GM21619 (cell line): ENCODE results near the gene SLC6A20.

ENCODE experiments used
- ATAC-seq: cut with Tn5 transposase; IDR thresholded peaks from one replicate; pipeline ENCODE4 v1.9.1; 2021; ENCODE audit not compliant: unreplicated experiment

The SLC6A20 gene

GRCh38 chr3:45781271-45781670 is 15.1 kb downstream of the SLC6A20 start:
- no peak for ATAC-seq

- no peak for ATAC-seq
Measured at GRCh38 chr3:45779746-45780735, 16.3 kb downstream of the SLC6A20 start.

GRCh38 chr3:45778761-45779201 is 17.6 kb downstream of the SLC6A20 start:
- no peak for ATAC-seq

GRCh38 chr3:45777746-45778386 is 18.5 kb downstream of the SLC6A20 start:
- no peak for ATAC-seq

- ATAC-seq = no peak
Measured at GRCh38 chr3:45777111-45777745, 19.1 kb downstream of the SLC6A20 start.

- ATAC-seq = no peak
Measured at GRCh38 chr3:45776611-45777010, 19.7 kb downstream of the SLC6A20 start.

- no peak for ATAC-seq
Measured at GRCh38 chr3:45776301-45776595, 20.1 kb downstream of the SLC6A20 start.

- ATAC-seq = no peak
Measured at GRCh38 chr3:45775571-45776300, 20.6 kb downstream of the SLC6A20 start.

- ATAC-seq = no peak
Measured at GRCh38 chr3:45774581-45775521, 21.5 kb downstream of the SLC6A20 start.

- no peak for ATAC-seq
Measured at GRCh38 chr3:45773714-45774449, 22.5 kb downstream of the SLC6A20 start.

- no peak for ATAC-seq
Measured at GRCh38 chr3:45773072-45773471, 23.3 kb downstream of the SLC6A20 start.

- no peak for ATAC-seq
Measured at GRCh38 chr3:45772341-45773035, 23.8 kb downstream of the SLC6A20 start.

GRCh38 chr3:45771831-45772230 is 24.5 kb downstream of the SLC6A20 start:
- ATAC-seq = no peak

- ATAC-seq = no peak
Measured at GRCh38 chr3:45771166-45771775, 25.1 kb downstream of the SLC6A20 start.

GRCh38 chr3:45765958-45766357 is 30.4 kb downstream of the SLC6A20 start:
- no peak for ATAC-seq

- ATAC-seq = no peak
Measured at GRCh38 chr3:45765266-45765851, 31.0 kb downstream of the SLC6A20 start.

- ATAC-seq = no peak
Measured at GRCh38 chr3:45763303-45763675, 33.0 kb downstream of the SLC6A20 start.
